Gastrocnemius medialis (tissue), 4 donors: ENCODE data around the gene VPS35L.

ENCODE experiments used
- CTCF ChIP-seq, 5 experiments: fragments of 450-650 bp in 3 of 5; fragments of 200-600 bp in 2 of 5; sonication (generic) in 2 of 5; IDR thresholded peaks in 4 of 5; conservative IDR thresholded peaks in 1 of 5; 1 replicate in 4 of 5; 2 replicates in 1 of 5; pipeline ENCODE4 v1.5.1; 2016 to 2019; ENCODE audit warnings: antibody characterized with exemption in 5 of 5, mild to moderate bottlenecking in 3 of 5, moderate library complexity in 3 of 5
- POLR2A ChIP-seq, 2 donors: fragments of 450-650 bp; IDR thresholded peaks; one replicate each; pipeline ENCODE4 v1.6.1; 2017; ENCODE audit warnings: antibody characterized with exemption in 2 of 2, mild to moderate bottlenecking in 2 of 2, moderate library complexity in 2 of 2

- TF ChIP-seq CTCF (IDR thresholded peaks at IDR 0.05 in 4 of 5, conservative IDR thresholded peaks at IDR 0.05 in 1 of 5), result no peak
- no peak for TF ChIP-seq POLR2A (IDR thresholded peaks at IDR 0.05)
These were observed 32.3 kb upstream of the VPS35L start for GRCh38 chr16:19523184-19523558.
